AG20443 (cell line): ENCODE results near the gene SORCS2.

Source experiments
- DNase-seq: peaks from one replicate; pipeline ENCODE4 v3.0.0; 2012; ENCODE audit warnings: low spot score, mixed read lengths

The SORCS2 gene

GRCh38 chr4:7474320-7474719 lies 282.0 kb downstream of the SORCS2 start:
- DNase-seq, result no peak

GRCh38 chr4:7475207-7475606 lies 282.9 kb downstream of the SORCS2 start:
- no peak for DNase-seq

GRCh38 chr4:7476820-7477219 lies 284.5 kb downstream of the SORCS2 start:
- DNase-seq, result no peak

GRCh38 chr4:7477695-7478094 lies 285.4 kb downstream of the SORCS2 start:
- no peak for DNase-seq

GRCh38 chr4:7478665-7479064 lies 286.3 kb downstream of the SORCS2 start:
- no peak for DNase-seq

GRCh38 chr4:7480423-7480822 lies 288.1 kb downstream of the SORCS2 start:
- no peak for DNase-seq

GRCh38 chr4:7481227-7481626 lies 288.9 kb downstream of the SORCS2 start:
- no peak for DNase-seq

GRCh38 chr4:7485096-7485495 lies 292.8 kb downstream of the SORCS2 start:
- DNase-seq, result no peak

- no peak for DNase-seq
Observed at GRCh38 chr4:7486101-7486500, 293.8 kb downstream of the SORCS2 start.

- no peak for DNase-seq
Observed at GRCh38 chr4:7487502-7487901, 295.2 kb downstream of the SORCS2 start.

GRCh38 chr4:7487998-7488671 lies 295.8 kb downstream of the SORCS2 start:
- DNase-seq, result no peak

GRCh38 chr4:7491915-7492314 lies 299.6 kb downstream of the SORCS2 start:
- DNase-seq, result no peak

GRCh38 chr4:7498446-7499200 lies 306.3 kb downstream of the SORCS2 start:
- no peak for DNase-seq

- DNase-seq, result no peak
Observed at GRCh38 chr4:7499661-7500060, 307.3 kb downstream of the SORCS2 start.

- no peak for DNase-seq
Observed at GRCh38 chr4:7500404-7500803, 308.1 kb downstream of the SORCS2 start.

- DNase-seq, result no peak
Observed at GRCh38 chr4:7501314-7501713, 309.0 kb downstream of the SORCS2 start.

- no peak for DNase-seq
Observed at GRCh38 chr4:7501873-7502272, 309.5 kb downstream of the SORCS2 start.

GRCh38 chr4:7503559-7504249 lies 311.4 kb downstream of the SORCS2 start:
- DNase-seq, result no peak

- DNase-seq, result no peak
Observed at GRCh38 chr4:7505116-7505900, 313.0 kb downstream of the SORCS2 start.

GRCh38 chr4:7506119-7506518 lies 313.8 kb downstream of the SORCS2 start:
- no peak for DNase-seq

- no peak for DNase-seq
Observed at GRCh38 chr4:7506572-7506971, 314.2 kb downstream of the SORCS2 start.

- DNase-seq, result no peak
Observed at GRCh38 chr4:7507381-7507780, 315.0 kb downstream of the SORCS2 start.
